Fibroblast of lung (primary cell): ENCODE data around the gene RAB8A. TPM values are rescaled to one million over a fixed set of nuclear protein-coding genes. Genes with fewer than 3 reads are reported as not detected.

ENCODE experiments used
- DNase-seq, 2 donors: peaks; one replicate each; pipeline versions ENCODE4 v3.0.0 to v3.0.0-alpha.2; 2010; ENCODE audit warnings: low read depth in 2 of 2
- H2AFZ ChIP-seq: 2 replicates; pipeline ENCODE4 v1.5.1; 2012; ENCODE audit warnings: low read length, control low read depth, inconsistent platforms
- H3K27ac ChIP-seq: 2 replicates; pipeline ENCODE4 v1.5.1; 2011; ENCODE audit warnings: low read length, control low read depth; ENCODE audit not compliant: insufficient read depth
- H3K27me3 ChIP-seq: 2 replicates; pipeline ENCODE4 v1.5.1; 2011; ENCODE audit warnings: mild to moderate bottlenecking, low read length; ENCODE audit not compliant: control insufficient read depth, insufficient read depth
- H3K36me3 ChIP-seq: 2 replicates; pipeline ENCODE4 v1.5.1; 2011; ENCODE audit warnings: low read length; ENCODE audit not compliant: control insufficient read depth, insufficient read depth
- H3K4me1 ChIP-seq: 2 replicates; pipeline ENCODE4 v1.5.1; 2011; ENCODE audit warnings: low read length; ENCODE audit not compliant: control insufficient read depth, insufficient read depth; ENCODE audit errors: extremely low read depth
- H3K4me2 ChIP-seq: 2 replicates; pipeline ENCODE4 v1.5.1; 2011; ENCODE audit warnings: low read length, control low read depth; ENCODE audit not compliant: insufficient read depth; ENCODE audit errors: extremely low read depth
- H3K4me3 ChIP-seq, 4 experiments: fragments of 200-600 bp in 1 of 4; sonication (generic) in 1 of 4; replicated peaks in 1 of 4; 2 replicates each; pipeline ENCODE4 v1.5.1; 2011 to 2016; ENCODE audit warnings: low read length in 4 of 4, low read depth in 3 of 4, mild to moderate bottlenecking in 3 of 4, control low read depth in 2 of 4, inconsistent platforms in 1 of 4, mixed read lengths in 1 of 4; ENCODE audit not compliant: insufficient read depth in 1 of 4; ENCODE audit errors: control extremely low read depth in 1 of 4
- H3K79me2 ChIP-seq: 2 replicates; pipeline ENCODE4 v1.5.1; 2012; ENCODE audit warnings: mild to moderate bottlenecking, low read length, inconsistent platforms; ENCODE audit not compliant: control insufficient read depth, insufficient read depth
- H3K9ac ChIP-seq: 2 replicates; pipeline ENCODE4 v1.5.1; 2011; ENCODE audit warnings: mild to moderate bottlenecking, low read length, control low read depth; ENCODE audit not compliant: insufficient read depth
- H3K9me3 ChIP-seq: 2 replicates; pipeline ENCODE4 v1.5.1; 2012; ENCODE audit warnings: low read depth, low read length; ENCODE audit not compliant: control insufficient read depth, insufficient read depth
- H4K20me1 ChIP-seq: 2 replicates; pipeline ENCODE4 v1.5.1; 2011; ENCODE audit warnings: low read length; ENCODE audit not compliant: control insufficient read depth, insufficient read depth; ENCODE audit errors: extremely low read depth
- CTCF ChIP-seq, 2 donors: IDR thresholded peaks in 1 of 2; conservative IDR thresholded peaks in 1 of 2; 1 replicate in 1 of 2; 2 replicates in 1 of 2; pipeline ENCODE4 v1.5.1; 2011 to 2012; ENCODE audit warnings: low read length in 2 of 2, control low read depth in 1 of 2, inconsistent platforms in 1 of 2, low read depth in 1 of 2, mild to moderate bottlenecking in 1 of 2
- EZH2 ChIP-seq: IDR thresholded peaks from 2 replicates; pipeline ENCODE4 v1.5.1; 2012; ENCODE audit warnings: low read length, control low read depth, mild to moderate bottlenecking; ENCODE audit errors: missing control alignments
- polyA plus RNA-seq, 2 donors: library from polyadenylated mRNA; depleted of rRNA in 1 of 2; stranded (reverse) in 1 of 2; unstranded in 1 of 2; fragments of >200 nt; gene quantifications; 2 replicates each; pipeline ENCODE4 v1.2.1, GENCODE V29; 2011 to 2012; ENCODE audit warnings: missing spikeins in 1 of 2
- total RNA-seq: library from RNA; depleted of rRNA; stranded (reverse); fragments of >200 nt; gene quantifications from 2 replicates; pipeline ENCODE4 v1.2.1, GENCODE V29; 2014

Gene RAB8A
- total and polyA plus RNA-seq, 2 donors (not counting 1 experiment from before 2014, with no cell fraction given) = 77.6 to 104 TPM

- H3K4me1 ChIP-seq = peaks cover 12% of the 10 kb centered on the region
- H3K36me3 ChIP-seq = peaks cover 12% of the 10 kb centered on the region
- peak within 1 kb of the TSS; percentile 96 for H3K9ac ChIP-seq
- H3K9me3 ChIP-seq = no peaks in the 10 kb centered on the region
- no peak within 1 kb of the TSS for H2AFZ ChIP-seq
- H3K27ac ChIP-seq = peak within 1 kb of the TSS; percentile 98
- H3K27me3 ChIP-seq = no peaks in the 10 kb centered on the region
- no peak for TF ChIP-seq EZH2
- no peak for TF ChIP-seq CTCF (conservative IDR thresholded peaks at IDR 0.05 in 1 of 2, IDR thresholded peaks at IDR 0.05 in 1 of 2; ENCODE audit: low read depth in 1 of 2, low read length in 2 of 2)
- peak within 1 kb of the TSS; percentile 70 to 98 (median 94) for H3K4me3 ChIP-seq
- peak within 1 kb of the TSS; percentile 89 for H3K4me2 ChIP-seq
- H3K79me2 ChIP-seq = peaks cover 52% of the 10 kb centered on the region
- DNase-seq = peak; percentile 94 to 98
- H4K20me1 ChIP-seq = peaks cover 2% of the 10 kb centered on the region
Measured at GRCh38 chr19:16076154-16076957, 35.3 kb upstream of the RAB8A start, which contains the start of gene TPM4. TPM4 (plus strand) TSS chr19:16076495; CDS start chr19:16076566, 71 bp downstream.

- Histone ChIP-seq H3K27me3 (no peaks in the 10 kb centered on the region), H3K9ac (peak overlapping the region; percentile 96), H3K79me2 (peaks cover 59% of the 10 kb centered on the region), H3K4me2 (peak overlapping the region; percentile 89), H3K4me1 (peaks cover 12% of the 10 kb centered on the region), H2AFZ (no peak overlapping the region), H3K4me3 (peak overlapping the region; percentile 70 to 98 (median 94)), H3K36me3 (peaks cover 16% of the 10 kb centered on the region), H3K9me3 (no peaks in the 10 kb centered on the region), H3K27ac (peak overlapping the region; percentile 98), H4K20me1 (peaks cover 2% of the 10 kb centered on the region)
- DNase-seq = peak in 1 of 2 donors; percentile 31
- TF ChIP-seq CTCF (conservative IDR thresholded peaks at IDR 0.05 in 1 of 2, IDR thresholded peaks at IDR 0.05 in 1 of 2; ENCODE audit: low read depth in 1 of 2, low read length in 2 of 2) (no peak), EZH2 (no peak)
Measured at GRCh38 chr19:16076958-16077611, 34.6 kb upstream of the RAB8A start.
